ENCODE measurements around the gene EXOSC10.

- TF ChIP-seq CTCF (IDR thresholded peaks at IDR 0.05) (no peak), POLR2A (IDR thresholded peaks at IDR 0.05) (no peak)
Observed at GRCh38 chr1:11072216-11072917, 27.3 kb downstream of the EXOSC10 start.

Data from esophagus squamous epithelium (tissue), 4 donors.